OCI-LY3 (cell line): ENCODE data around the gene KLF16.
"Not testable (repeated sequence)": the region's sequence is repeated elsewhere in the genome, so short reads cannot be mapped to it uniquely, and the experiment has no call there.

Experiments used
- H2AFZ ChIP-seq: fragments of 200-600, 300-600 bp; shearing (Covaris generic); 2 replicates; pipeline ENCODE4 v1.6.0; 2014; ENCODE audit warnings: antibody characterized with exemption, low read depth, low read length
- H3K27ac ChIP-seq: fragments of 200-600, 300-600 bp; sonication (generic); 2 replicates; pipeline ENCODE4 v1.5.1; 2014; ENCODE audit warnings: mild to moderate bottlenecking, low read length, moderate library complexity, mixed read lengths
- H3K27me3 ChIP-seq: fragments of 200-600, 300-600 bp; sonication (generic); 2 replicates; pipeline ENCODE4 v1.6.1; 2014; ENCODE audit warnings: low read depth, low read length, mixed read lengths
- H3K36me3 ChIP-seq: fragments of 200-600, 300-600 bp; sonication (generic); replicated peaks from 2 replicates; pipeline ENCODE3; 2014; ENCODE audit warnings: low read depth, low read length, mixed read lengths
- H3K4me1 ChIP-seq: fragments of 300-600, 200-600 bp; sonication (generic); 2 replicates; pipeline ENCODE4 v1.6.1; 2014; ENCODE audit warnings: low read length, mixed read lengths
- H3K4me2 ChIP-seq: fragments of 200-600, 300-600 bp; sonication (generic); 2 replicates; pipeline ENCODE4 v1.6.1; 2014; ENCODE audit warnings: low read length, mixed read lengths
- H3K4me3 ChIP-seq: fragments of 300-600, 200-600 bp; sonication (generic); 2 replicates; pipeline ENCODE4 v1.5.1; 2014; ENCODE audit warnings: antibody characterized with exemption, mild to moderate bottlenecking, low read length, moderate library complexity
- H3K79me2 ChIP-seq: fragments of 300-600, 200-600 bp; shearing (Covaris generic); 2 replicates; pipeline ENCODE4 v1.6.1; 2014; ENCODE audit warnings: mild to moderate bottlenecking, low read length, mixed read lengths
- H3K9ac ChIP-seq: fragments of 300-600, 200-600 bp; shearing (Covaris generic); 2 replicates; pipeline ENCODE4 v1.6.0; 2014; ENCODE audit warnings: mild to moderate bottlenecking, low read length, moderate library complexity
- H3K9me3 ChIP-seq: fragments of 200-600, 300-600 bp; shearing (Covaris generic); 2 replicates; pipeline ENCODE4 v1.6.1; 2014; ENCODE audit warnings: low read length, mixed read lengths; ENCODE audit not compliant: insufficient read depth
- H4K20me1 ChIP-seq: fragments of 200-600, 300-600 bp; sonication (generic); 2 replicates; pipeline ENCODE4 v1.6.1; 2016; ENCODE audit warnings: low read length, mixed read lengths; ENCODE audit not compliant: insufficient read depth
- EZH2phosphoT487 ChIP-seq: fragments of 200-600 bp; shearing (Covaris generic); IDR thresholded peaks from 2 replicates; pipeline ENCODE4 v1.6.1; 2018; ENCODE audit warnings: antibody characterized with exemption, mixed run types, low read depth
- TF ChIP-seq, protein P1 (sequence below): fragments of 200-600, 300-600 bp; sonication (generic); IDR thresholded peaks from 2 replicates; pipeline ENCODE4 v1.5.1; 2014; ENCODE audit warnings: antibody characterized with exemption, low read length, low read depth

Gene KLF16

DNA sequence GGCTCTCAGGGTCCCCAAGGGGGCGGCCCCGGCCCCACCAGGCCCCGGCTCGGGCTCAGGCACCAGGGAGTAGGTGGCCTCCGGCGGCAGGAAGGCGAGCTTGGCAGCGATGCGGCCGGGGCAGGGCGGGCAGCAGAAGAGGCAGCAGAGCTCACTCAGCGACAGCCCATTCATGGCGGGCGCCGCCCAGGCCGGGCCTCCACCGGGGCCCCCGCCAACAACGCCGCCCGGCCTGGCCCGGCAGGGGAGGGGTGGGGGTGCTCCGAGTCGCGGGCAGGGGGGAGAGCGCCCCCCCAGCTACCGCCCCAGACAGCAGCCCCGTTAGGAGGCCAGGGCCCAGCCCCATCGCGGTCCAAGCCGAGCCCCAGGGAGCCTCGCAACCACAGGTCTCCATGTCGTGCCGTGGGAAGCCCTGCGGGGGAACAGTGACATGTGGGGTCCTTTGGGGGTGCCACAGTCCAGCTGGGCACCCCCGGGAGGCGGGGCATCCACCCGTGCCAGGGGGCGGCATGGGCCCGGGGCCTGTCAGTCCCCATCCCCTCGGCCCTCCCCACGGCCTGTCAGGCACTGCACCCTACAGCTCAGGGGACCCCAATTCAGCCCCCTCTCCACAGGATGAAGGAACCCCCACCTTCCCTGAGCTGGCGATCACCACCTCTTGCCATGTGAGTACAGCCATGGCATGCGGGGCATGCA lies 18.2 kb upstream of the KLF16 start:
- not testable (repeated sequence) for H3K4me3 ChIP-seq, H3K27ac ChIP-seq, H3K27me3 ChIP-seq, H3K9me3 ChIP-seq, H3K9ac ChIP-seq, H2AFZ ChIP-seq, H3K36me3 ChIP-seq, H3K4me2 ChIP-seq
- H3K79me2 ChIP-seq: peaks cover 47% of the 10 kb centered on the region
- peaks cover 32% of the 10 kb centered on the region for H4K20me1 ChIP-seq
- peaks cover 25% of the 10 kb centered on the region for H3K4me1 ChIP-seq

DNA sequence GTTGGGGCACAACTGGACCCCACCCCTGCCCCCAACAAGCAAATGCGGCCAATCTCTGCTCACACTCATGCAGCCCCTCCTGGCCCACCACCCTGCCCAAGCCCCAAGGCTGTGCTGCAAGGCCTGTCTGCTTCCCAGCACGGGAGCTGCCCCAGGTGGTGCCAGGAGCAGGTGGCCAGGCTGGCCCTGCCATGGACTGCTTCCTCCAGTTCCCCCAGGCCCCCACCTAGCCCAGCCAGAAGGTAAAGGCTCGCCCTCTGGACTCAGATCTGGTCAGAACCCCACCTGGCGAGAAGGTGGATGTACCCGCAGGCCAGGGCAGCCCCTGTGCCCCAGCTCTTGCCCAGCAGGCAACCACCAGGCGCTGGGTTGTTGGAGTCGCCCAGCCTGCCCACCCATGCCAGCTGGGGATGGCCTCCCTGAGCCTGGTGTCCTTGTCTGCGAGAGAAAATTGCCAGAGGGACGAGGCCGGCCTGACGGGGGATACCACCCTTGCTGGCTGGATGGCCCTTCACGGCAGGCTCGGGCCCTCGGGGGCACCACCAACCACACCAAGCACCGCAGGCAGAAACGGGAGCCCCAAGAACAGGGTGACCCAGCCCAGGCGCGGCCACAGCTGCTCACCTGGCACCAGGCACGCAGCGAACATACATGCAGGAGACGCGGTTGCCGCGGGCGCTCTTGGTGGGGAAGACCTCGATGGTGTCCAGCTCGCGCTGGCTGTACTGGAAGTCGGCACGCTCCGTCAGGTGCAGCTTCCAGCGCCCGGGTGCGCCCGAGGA lies 17.4 kb upstream of the KLF16 start:
- no peak overlapping the region for H2AFZ ChIP-seq
- no peaks in the 10 kb centered on the region for H3K27me3 ChIP-seq
- no peak overlapping the region for H3K9ac ChIP-seq
- TF ChIP-seq, protein P1, sequence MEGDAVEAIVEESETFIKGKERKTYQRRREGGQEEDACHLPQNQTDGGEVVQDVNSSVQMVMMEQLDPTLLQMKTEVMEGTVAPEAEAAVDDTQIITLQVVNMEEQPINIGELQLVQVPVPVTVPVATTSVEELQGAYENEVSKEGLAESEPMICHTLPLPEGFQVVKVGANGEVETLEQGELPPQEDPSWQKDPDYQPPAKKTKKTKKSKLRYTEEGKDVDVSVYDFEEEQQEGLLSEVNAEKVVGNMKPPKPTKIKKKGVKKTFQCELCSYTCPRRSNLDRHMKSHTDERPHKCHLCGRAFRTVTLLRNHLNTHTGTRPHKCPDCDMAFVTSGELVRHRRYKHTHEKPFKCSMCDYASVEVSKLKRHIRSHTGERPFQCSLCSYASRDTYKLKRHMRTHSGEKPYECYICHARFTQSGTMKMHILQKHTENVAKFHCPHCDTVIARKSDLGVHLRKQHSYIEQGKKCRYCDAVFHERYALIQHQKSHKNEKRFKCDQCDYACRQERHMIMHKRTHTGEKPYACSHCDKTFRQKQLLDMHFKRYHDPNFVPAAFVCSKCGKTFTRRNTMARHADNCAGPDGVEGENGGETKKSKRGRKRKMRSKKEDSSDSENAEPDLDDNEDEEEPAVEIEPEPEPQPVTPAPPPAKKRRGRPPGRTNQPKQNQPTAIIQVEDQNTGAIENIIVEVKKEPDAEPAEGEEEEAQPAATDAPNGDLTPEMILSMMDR: no peak
- no peak for TF ChIP-seq EZH2phosphoT487
- H3K4me2 ChIP-seq: no peak overlapping the region
- H4K20me1 ChIP-seq: peaks cover 32% of the 10 kb centered on the region
- no peaks in the 10 kb centered on the region for H3K9me3 ChIP-seq
- H3K27ac ChIP-seq: no peak overlapping the region
- H3K79me2 ChIP-seq: peaks cover 48% of the 10 kb centered on the region
- H3K4me3 ChIP-seq: no peak overlapping the region
- H3K4me1 ChIP-seq: peaks cover 29% of the 10 kb centered on the region
- H3K36me3 ChIP-seq: no peaks in the 10 kb centered on the region

DNA sequence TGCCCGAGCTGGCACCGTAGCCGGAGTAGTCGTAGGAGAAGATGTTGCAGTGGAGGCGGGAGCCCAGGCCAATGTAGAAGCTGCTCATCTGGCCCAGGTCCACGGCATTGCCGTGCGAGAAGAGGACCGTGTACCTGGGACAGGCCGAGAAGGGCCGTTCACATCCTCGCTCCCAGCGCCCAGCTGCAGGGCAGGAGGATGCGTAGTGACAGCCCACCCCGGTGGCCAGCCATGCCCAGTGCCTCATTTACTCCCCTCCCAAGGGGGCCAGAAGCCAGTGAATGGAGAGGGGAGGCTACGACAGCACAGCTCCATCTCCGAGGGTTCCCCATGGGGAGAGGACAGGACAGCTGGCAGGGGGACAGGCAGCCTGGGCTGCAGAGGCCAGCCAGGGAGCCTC lies 16.6 kb upstream of the KLF16 start:
- not testable (repeated sequence) for H3K4me3 ChIP-seq, H3K9ac ChIP-seq, H3K4me2 ChIP-seq, H3K27ac ChIP-seq, H3K36me3 ChIP-seq, H2AFZ ChIP-seq, H3K9me3 ChIP-seq, H3K27me3 ChIP-seq
- Histone ChIP-seq H3K4me1 (peaks cover 26% of the 10 kb centered on the region), H3K79me2 (peaks cover 56% of the 10 kb centered on the region), H4K20me1 (peaks cover 34% of the 10 kb centered on the region)

DNA sequence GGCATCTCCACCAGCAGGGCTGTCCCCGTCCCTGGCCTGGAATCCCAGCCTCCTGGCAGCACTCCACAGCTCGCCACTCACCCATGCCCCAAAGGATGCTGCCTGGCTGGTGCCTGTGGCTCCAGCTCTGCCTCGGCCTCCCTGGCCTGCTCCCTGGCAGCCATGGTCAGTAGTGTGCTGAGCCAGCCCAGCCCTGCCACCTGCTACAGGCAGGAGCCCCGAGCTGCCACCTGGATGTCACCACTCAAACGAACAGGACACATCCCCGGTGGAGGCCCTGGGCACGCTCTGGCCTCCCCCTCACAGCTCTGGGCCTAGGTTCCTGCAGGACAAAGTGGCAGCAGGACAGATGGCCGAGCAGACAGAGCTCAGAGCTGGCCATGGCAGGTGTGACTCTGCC lies 15.2 kb upstream of the KLF16 start:
- H2AFZ ChIP-seq, H3K27me3 ChIP-seq, H3K9ac ChIP-seq, H3K4me2 ChIP-seq, H3K9me3 ChIP-seq, H3K36me3 ChIP-seq, H3K27ac ChIP-seq, H3K4me3 ChIP-seq: not testable (repeated sequence)
- peaks cover 34% of the 10 kb centered on the region for H4K20me1 ChIP-seq
- peaks cover 56% of the 10 kb centered on the region for H3K79me2 ChIP-seq
- H3K4me1 ChIP-seq: peaks cover 25% of the 10 kb centered on the region

DNA sequence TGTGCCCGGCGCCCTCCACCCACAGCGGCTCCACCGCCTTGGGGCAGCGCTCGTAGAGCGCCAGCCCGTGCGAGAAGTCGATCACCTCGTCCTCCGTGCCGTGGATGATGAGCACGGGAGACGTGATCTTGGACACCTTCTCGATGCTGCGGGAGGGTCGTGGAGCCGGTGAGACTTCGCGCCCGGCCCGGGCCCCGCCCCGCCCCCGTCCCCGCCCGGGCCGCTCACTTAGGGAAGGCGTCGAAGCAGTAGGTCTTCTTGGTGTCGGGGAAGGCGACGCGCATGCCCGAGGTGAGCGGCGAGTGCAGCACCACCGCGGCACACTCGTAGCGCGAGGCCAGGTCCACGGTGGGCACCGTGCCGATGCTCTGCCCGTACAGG lies 13.9 kb upstream of the KLF16 start:
- peaks cover 30% of the 10 kb centered on the region for H4K20me1 ChIP-seq
- not testable (repeated sequence) for H2AFZ ChIP-seq, H3K27ac ChIP-seq, H3K9ac ChIP-seq, H3K4me2 ChIP-seq, H3K9me3 ChIP-seq, H3K4me3 ChIP-seq, H3K27me3 ChIP-seq
- peaks cover 13% of the 10 kb centered on the region for H3K4me1 ChIP-seq
- H3K36me3 ChIP-seq: peaks cover 19% of the 10 kb centered on the region
- H3K79me2 ChIP-seq: peaks cover 56% of the 10 kb centered on the region
